K562 (cell line): ENCODE measurements around the gene TGFBR3L. TPM values are rescaled to one million over a fixed set of nuclear protein-coding genes. Genes with fewer than 3 reads are reported as not detected.
A peak's percentile ranks its signal among the peaks of the same experiment; 100 is the strongest.

Experiments used
- DIDO1 ChIP-seq: fragments of 450-650 bp; IDR thresholded peaks from 2 replicates; pipeline ENCODE4 v1.6.1; 2016; ENCODE audit warnings: low read depth, missing biosample characterization, missing genetic modification characterization
- ETV6 ChIP-seq, 3 experiments: fragments of 150-350 bp in 1 of 3; sonication (generic) in 1 of 3; formaldehyde crosslinking in 1 of 3; IDR thresholded peaks; 2 replicates each; pipeline versions ENCODE4 v1.6.1 to v1.8.0; 2014 to 2022; ENCODE audit warnings: borderline replicate concordance in 2 of 3, low read depth in 2 of 3, antibody characterized with exemption in 1 of 3, low read length in 1 of 3, mild to moderate bottlenecking in 1 of 3, missing genetic modification reagents in 1 of 3
- GATAD2A ChIP-seq: fragments of 450-650 bp; IDR thresholded peaks from 2 replicates; pipeline ENCODE4 v1.6.1; 2017
- MAZ ChIP-seq, 2 experiments: fragments of 450-650 bp in 1 of 2; sonication (generic) in 1 of 2; formaldehyde crosslinking; IDR thresholded peaks in 1 of 2; conservative IDR thresholded peaks in 1 of 2; 2 replicates each; pipeline versions ENCODE4 v1.4.0 to v1.5.0; 2020; ENCODE audit warnings: mild to moderate bottlenecking in 1 of 2, missing genetic modification reagents in 1 of 2
- REST ChIP-seq, 2 experiments: fragments of 450-650 bp; formaldehyde crosslinking in 1 of 2; IDR thresholded peaks; 2 replicates each; pipeline versions ENCODE4 v1.4.0 to v1.6.1; 2014 to 2020; ENCODE audit warnings: mild to moderate bottlenecking in 2 of 2, borderline replicate concordance in 1 of 2, low read depth in 1 of 2
- SRSF3 ChIP-seq: fragments of 200-400 bp; formaldehyde crosslinking; IDR thresholded peaks from 2 replicates; pipeline ENCODE4 v1.6.1; 2016; ENCODE audit warnings: mild to moderate bottlenecking, low read length, moderate library complexity; ENCODE audit not compliant: insufficient read depth
- TARDBP ChIP-seq: fragments of 450-650 bp; IDR thresholded peaks from 2 replicates; pipeline ENCODE4 v1.6.1; 2016
- THAP7 ChIP-seq: fragments of 250-450 bp; sonication (Bioruptor Pico); IDR thresholded peaks from 2 replicates; pipeline ENCODE4 v1.5.0; 2021
- ZBTB9 ChIP-seq: fragments of 450-650 bp; formaldehyde crosslinking; IDR thresholded peaks from 2 replicates; pipeline ENCODE4 v1.4.0; 2020; ENCODE audit warnings: mild to moderate bottlenecking, moderate library complexity
- ZNF175 ChIP-seq: fragments of 200-800 bp; sonication (Bioruptor generic); IDR thresholded peaks from 2 replicates; pipeline ENCODE4 v1.6.1; 2016; ENCODE audit warnings: low read depth, mild to moderate bottlenecking, missing genetic modification characterization, missing compliant biosample characterization
- ZNF184 ChIP-seq: sonication (generic); formaldehyde crosslinking; IDR thresholded peaks from 2 replicates; pipeline ENCODE4 v1.5.0; 2020; ENCODE audit warnings: missing genetic modification reagents
- ZNF274 ChIP-seq: IDR thresholded peaks from 2 replicates; pipeline ENCODE4 v1.6.1; 2011; ENCODE audit warnings: low read depth, mild to moderate bottlenecking, low read length, moderate library complexity, borderline replicate concordance
- ZNF586 ChIP-seq: fragments of 450-650 bp; formaldehyde crosslinking; conservative IDR thresholded peaks from 2 replicates; pipeline ENCODE4 v1.4.0; 2020; ENCODE audit warnings: mild to moderate bottlenecking, moderate library complexity
- ZNF717 ChIP-seq: fragments of 250-450 bp; sonication (Bioruptor Pico); IDR thresholded peaks from 2 replicates; pipeline ENCODE4 v1.5.0; 2021
- ZNF75A ChIP-seq: fragments of 450-650 bp; formaldehyde crosslinking; IDR thresholded peaks from 2 replicates; pipeline ENCODE4 v1.4.0; 2020; ENCODE audit warnings: mild to moderate bottlenecking
- polyA plus RNA-seq, 8 experiments: library from polyadenylated mRNA; depleted of rRNA in 4 of 8; stranded (reverse) in 5 of 8; unstranded in 3 of 8; fragments of >200 nt; fragmentation: Nextera tagmentation in 2 of 8; fragmentation: Illumina TruSeq in 1 of 8; extraction: Ambion mirVana in 2 of 8; extraction: Trizol in 1 of 8; gene quantifications; 2 replicates each; pipeline versions ENCODE4 v1.2.1 to v1.2.3, GENCODE V29; 2011 to 2014; ENCODE audit warnings: inconsistent platforms in 1 of 8, missing spikeins in 1 of 8
- total RNA-seq, 7 experiments: library from RNA; depleted of rRNA in 6 of 7; stranded (reverse); fragments of >200 nt in 6 of 7; fragmentation: Illumina TruSeq in 2 of 7; extraction: Trizol in 2 of 7; gene quantifications; 2 replicates each; pipeline versions ENCODE4 v1.2.1 to v1.2.3, GENCODE V29; 2011 to 2021; ENCODE audit warnings: low replicate concordance in 1 of 7

Gene TGFBR3L
- total and polyA plus RNA-seq, 9 of the 15 experiments (the other 6 are each of a cell fraction or from before 2014, with no cell fraction given), result not detected

GRCh38 chr19:7926021-7926726 lies 11.5 kb downstream of the TGFBR3L start, which contains the start of gene CTXN1 (continued):
- TF ChIP-seq DIDO1 (tag) (no peak), THAP7 (no peak), ZNF75A (peak; percentile 42; the same call in 1 of the 2 replicates), ETV6 (IDR thresholded peaks at IDR 0.05; ENCODE audit: borderline replicate concordance in 1 of 2, low read depth in 2 of 2, low read length in 1 of 2) (no peak), ETV6 (CRISPR knock-in tag; IDR thresholded peaks at IDR 0.05; ENCODE audit: borderline replicate concordance) (no peak), REST (IDR thresholded peaks at IDR 0.05; ENCODE audit: borderline replicate concordance) (no peak), REST (CRISPR knock-in tag; IDR thresholded peaks at IDR 0.05; ENCODE audit: low read depth) (peak; percentile 77), ZNF717 (CRISPR knock-in tag) (peak; percentile 84; the same call in 1 of the 2 replicates), ZNF175 (CRISPR knock-in tag) (no peak), ZBTB9 (CRISPR knock-in tag) (peak; percentile 73; the same call in 1 of the 2 replicates), ZNF586 (no peak), ZNF184 (CRISPR knock-in tag) (no peak), ZNF274 (no peak), GATAD2A (no peak), TARDBP (peak; percentile 39; the same call in 1 of the 2 replicates), MAZ (CRISPR knock-in tag; conservative IDR thresholded peaks at IDR 0.05 in 1 of 2, IDR thresholded peaks at IDR 0.05 in 1 of 2) (peak in 1 of 2 experiments; percentile 77; a peak in 2 of 4 replicates), SRSF3 (no peak)
- TF ChIP-seq, all 486 proteins: peak for 69
